Mammary epithelial cell (primary cell): Measurements from ENCODE around the gene C14orf132.

Source experiments
- EZH2 ChIP-seq: IDR thresholded peaks from 2 replicates; pipeline ENCODE4 v1.6.1; 2012; ENCODE audit warnings: low read length, inconsistent platforms, borderline replicate concordance
- TF ChIP-seq, protein P1 (sequence below), 2 donors: IDR thresholded peaks in 1 of 2; conservative IDR thresholded peaks in 1 of 2; 2 replicates each; pipeline ENCODE4 v1.5.1; 2011 to 2012; ENCODE audit warnings: inconsistent platforms in 2 of 2, low read length in 2 of 2, mild to moderate bottlenecking in 2 of 2, control low read depth in 1 of 2, low read depth in 1 of 2; ENCODE audit not compliant: insufficient read depth in 1 of 2; ENCODE audit errors: extremely low read depth in 1 of 2

DNA sequence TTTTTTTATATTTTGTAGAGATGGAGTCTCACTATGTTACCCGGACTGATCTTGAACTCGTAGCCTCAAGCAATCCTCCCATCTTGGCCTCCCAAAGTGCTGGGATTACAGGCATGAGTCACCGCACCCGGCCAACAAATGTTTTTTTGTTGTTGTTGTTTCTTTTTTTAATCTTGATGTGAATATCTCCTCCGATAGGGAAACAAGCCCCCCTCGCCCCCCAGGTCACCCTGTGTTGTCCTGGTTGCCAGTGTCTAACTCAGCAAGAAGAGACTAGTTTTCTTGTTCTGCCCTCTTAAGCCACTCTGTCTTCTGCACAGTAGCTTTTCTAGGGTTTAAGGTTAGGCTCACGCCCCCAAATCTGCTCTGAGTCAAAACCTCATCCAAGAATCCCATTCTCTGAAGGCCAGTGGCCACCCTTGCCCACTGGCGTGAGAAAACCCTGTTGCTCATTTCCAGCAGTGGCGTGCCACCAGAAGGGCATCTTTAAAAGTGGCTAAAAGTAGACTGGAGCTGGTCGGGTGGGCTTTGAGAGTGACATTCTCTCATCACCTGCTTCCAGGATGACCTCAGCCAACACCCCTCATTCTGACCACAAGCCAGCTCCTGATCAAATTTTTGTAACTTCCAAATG is 42.7 kb downstream of the C14orf132 start:
- TF ChIP-seq, protein P1, sequence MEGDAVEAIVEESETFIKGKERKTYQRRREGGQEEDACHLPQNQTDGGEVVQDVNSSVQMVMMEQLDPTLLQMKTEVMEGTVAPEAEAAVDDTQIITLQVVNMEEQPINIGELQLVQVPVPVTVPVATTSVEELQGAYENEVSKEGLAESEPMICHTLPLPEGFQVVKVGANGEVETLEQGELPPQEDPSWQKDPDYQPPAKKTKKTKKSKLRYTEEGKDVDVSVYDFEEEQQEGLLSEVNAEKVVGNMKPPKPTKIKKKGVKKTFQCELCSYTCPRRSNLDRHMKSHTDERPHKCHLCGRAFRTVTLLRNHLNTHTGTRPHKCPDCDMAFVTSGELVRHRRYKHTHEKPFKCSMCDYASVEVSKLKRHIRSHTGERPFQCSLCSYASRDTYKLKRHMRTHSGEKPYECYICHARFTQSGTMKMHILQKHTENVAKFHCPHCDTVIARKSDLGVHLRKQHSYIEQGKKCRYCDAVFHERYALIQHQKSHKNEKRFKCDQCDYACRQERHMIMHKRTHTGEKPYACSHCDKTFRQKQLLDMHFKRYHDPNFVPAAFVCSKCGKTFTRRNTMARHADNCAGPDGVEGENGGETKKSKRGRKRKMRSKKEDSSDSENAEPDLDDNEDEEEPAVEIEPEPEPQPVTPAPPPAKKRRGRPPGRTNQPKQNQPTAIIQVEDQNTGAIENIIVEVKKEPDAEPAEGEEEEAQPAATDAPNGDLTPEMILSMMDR (conservative IDR thresholded peaks at IDR 0.05 in 1 of 2, IDR thresholded peaks at IDR 0.05 in 1 of 2; ENCODE audit: extremely low read depth in 1 of 2, insufficient read depth in 1 of 2, low read depth in 1 of 2, low read length in 2 of 2): no peak
- TF ChIP-seq EZH2: no peak
